ENCODE data around the gene PKDREJ.
"Not testable (repeated sequence)": the region's sequence is repeated elsewhere in the genome, so short reads cannot be mapped to it uniquely, and the experiment has no call there.

The PKDREJ gene

DNA sequence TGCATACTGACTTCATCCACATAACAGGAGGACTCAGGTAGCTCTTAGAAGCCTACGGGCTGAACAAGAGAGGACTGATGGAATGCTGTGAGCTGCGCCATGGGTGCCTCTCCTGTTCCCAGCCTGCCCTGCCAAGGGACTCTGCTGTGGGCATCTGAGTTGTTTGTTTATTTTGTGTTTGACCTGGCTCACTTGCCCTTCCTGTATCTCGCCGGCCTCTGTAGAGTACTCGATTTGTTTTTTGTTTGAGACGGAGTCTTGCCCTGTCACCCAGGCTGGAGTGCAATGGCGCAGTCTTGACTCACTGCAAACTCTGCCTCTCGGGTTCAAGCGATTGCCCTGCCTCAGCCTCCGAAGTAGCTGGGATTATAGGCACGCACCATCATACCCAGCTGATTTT, 6.4 kb upstream of the PKDREJ start:
- TF ChIP-seq JUND (IDR thresholded peaks at IDR 0.05; ENCODE audit: low read depth), result no peak
- in situ Hi-C loops (cut with HindIII; ENCODE audit: low pct_unique_long_range_greater_than_20kb, low sequenced_read_pairs), result no loop called here
- no peak for DNase-seq (ENCODE audit: low read depth in 1 of 2, low spot score in 1 of 2)

GRCh38 chr22:46267431-46268279, 4.5 kb upstream of the PKDREJ start, which contains the start of gene TTC38:
Gene TTC38 (plus strand): TSS chr22:46268008. CDS start chr22:46268040, 32 bp downstream.
- DNase-seq (ENCODE audit: low read depth in 1 of 2, low spot score in 1 of 2), result peak; percentile 93 to 99
- no peak for TF ChIP-seq JUND (IDR thresholded peaks at IDR 0.05; ENCODE audit: low read depth)
- in situ Hi-C loops (cut with HindIII; ENCODE audit: low pct_unique_long_range_greater_than_20kb, low sequenced_read_pairs), result no loop called here

DNA sequence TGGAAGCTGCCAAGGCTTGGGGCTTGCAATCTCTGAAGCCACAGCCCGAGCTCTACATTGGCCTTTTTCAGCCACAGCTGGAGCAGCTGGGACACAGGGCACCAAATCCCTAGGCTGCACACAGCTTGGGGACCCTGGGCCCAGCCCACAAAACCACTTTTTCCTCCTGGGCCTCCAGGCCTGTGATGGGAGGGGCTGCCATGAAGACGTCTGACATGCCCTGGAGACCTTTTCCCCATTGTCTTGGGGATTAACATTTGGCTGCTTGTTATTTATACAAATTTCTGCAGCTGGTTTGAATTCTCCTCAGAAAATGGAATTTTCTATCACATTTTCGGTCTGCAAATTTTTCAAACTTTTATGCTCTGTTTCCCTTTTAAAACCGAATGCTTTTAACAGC, 2.5 kb upstream of the PKDREJ start:
- in situ Hi-C loops (cut with HindIII; ENCODE audit: low pct_unique_long_range_greater_than_20kb, low sequenced_read_pairs); DNase-seq (ENCODE audit: low read depth in 1 of 2, low spot score in 1 of 2): not testable (repeated sequence)

DNA sequence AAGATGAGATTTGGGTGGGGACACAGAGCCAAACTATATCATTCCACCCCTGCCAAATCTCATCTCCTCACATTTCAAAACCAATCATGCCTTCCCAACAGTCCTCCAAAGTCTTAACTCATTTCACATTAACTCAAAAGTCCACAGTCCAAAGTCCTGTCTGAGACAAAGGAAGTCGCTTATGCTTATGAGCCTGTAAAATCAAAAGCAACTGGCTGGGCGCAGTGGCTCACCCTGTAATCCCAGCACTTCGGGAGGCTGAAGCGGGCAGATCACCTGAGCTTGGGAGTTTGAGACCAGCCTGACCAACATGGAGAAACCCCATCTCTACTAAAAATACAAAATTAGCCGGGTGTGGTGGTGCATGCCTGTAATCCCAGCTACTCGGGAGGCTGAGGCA, 1.4 kb upstream of the PKDREJ start:
- in situ Hi-C loops (cut with HindIII; ENCODE audit: low pct_unique_long_range_greater_than_20kb, low sequenced_read_pairs); DNase-seq (ENCODE audit: low read depth in 1 of 2, low spot score in 1 of 2): not testable (repeated sequence)

- DNase-seq (ENCODE audit: low read depth in 1 of 2, low spot score in 1 of 2), result no peak
- TF ChIP-seq JUND (IDR thresholded peaks at IDR 0.05; ENCODE audit: low read depth), result no peak
- in situ Hi-C loops (cut with HindIII; ENCODE audit: low pct_unique_long_range_greater_than_20kb, low sequenced_read_pairs), result no loop called here
Measured at GRCh38 chr22:46262449-46263215, 511 bp downstream of the PKDREJ start.

DNA sequence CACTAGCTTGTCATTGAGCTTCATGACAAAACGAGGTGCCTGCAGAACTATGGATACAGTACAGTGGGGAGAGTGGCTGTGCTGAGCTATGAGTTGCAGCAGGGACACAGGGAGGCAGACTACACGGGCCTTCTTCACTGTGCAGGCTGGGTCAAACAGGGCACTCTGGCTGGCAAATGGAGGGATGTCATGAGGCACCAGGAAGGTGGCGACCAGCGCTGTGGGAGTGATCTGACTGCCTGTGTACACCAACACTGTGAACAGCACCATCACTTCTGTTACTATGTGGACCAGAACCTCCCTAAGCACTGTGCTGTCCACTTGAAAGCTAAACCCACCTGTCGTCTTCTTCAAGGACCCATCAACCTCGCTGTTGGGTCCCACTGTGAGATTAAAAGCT, 3.1 kb downstream of the PKDREJ start:
- in situ Hi-C loops (cut with HindIII; ENCODE audit: low pct_unique_long_range_greater_than_20kb, low sequenced_read_pairs), result no loop called here
- no peak for TF ChIP-seq JUND (IDR thresholded peaks at IDR 0.05; ENCODE audit: low read depth)

GRCh38 chr22:46259374-46259773, 3.8 kb downstream of the PKDREJ start:
- no peak for TF ChIP-seq JUND (IDR thresholded peaks at IDR 0.05; ENCODE audit: low read depth)
- in situ Hi-C loops (cut with HindIII; ENCODE audit: low pct_unique_long_range_greater_than_20kb, low sequenced_read_pairs), result no loop called here
- DNase-seq (ENCODE audit: low read depth in 1 of 2, low spot score in 1 of 2), result no peak

More for the DNA sequence above, 3.1 kb downstream of the PKDREJ start:
- DNase-seq (ENCODE audit: low read depth in 1 of 2, low spot score in 1 of 2), result no peak

DNA sequence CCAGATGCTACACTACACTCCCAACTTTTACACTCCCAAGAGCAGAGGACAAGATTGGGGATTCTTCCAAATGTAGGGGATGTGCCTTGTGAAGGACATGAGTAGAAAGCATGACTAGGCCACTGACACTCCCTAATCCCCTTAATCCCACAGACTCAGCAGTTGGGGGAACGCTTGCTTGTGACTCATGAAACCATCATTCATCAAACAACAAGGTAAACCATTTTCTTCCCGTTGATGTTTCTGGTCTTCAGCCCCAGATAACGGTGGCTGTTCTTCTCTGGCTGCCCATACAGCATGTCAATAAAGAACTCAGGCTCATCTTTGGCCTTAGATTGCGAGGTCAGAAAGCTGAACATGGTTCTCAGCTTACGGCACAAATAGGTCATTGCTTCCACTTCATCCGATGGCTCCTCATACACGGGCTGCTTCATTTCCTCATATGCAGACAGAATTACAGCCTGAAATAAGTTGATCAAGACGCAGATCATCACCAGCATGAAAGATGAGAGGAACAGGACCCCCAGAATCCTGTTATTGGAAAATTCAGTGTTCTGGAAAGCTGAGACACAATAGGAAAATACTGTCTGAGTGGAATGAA, 6.7 kb downstream of the PKDREJ start:
- in situ Hi-C loops (cut with HindIII; ENCODE audit: low pct_unique_long_range_greater_than_20kb, low sequenced_read_pairs), result no loop called here
- DNase-seq (ENCODE audit: low read depth in 1 of 2, low spot score in 1 of 2), result no peak
- TF ChIP-seq JUND (IDR thresholded peaks at IDR 0.05; ENCODE audit: low read depth), result no peak

- no peak for DNase-seq (ENCODE audit: low read depth in 1 of 2, low spot score in 1 of 2)
- in situ Hi-C loops (cut with HindIII; ENCODE audit: low pct_unique_long_range_greater_than_20kb, low sequenced_read_pairs), result no loop called here
- no peak for TF ChIP-seq JUND (IDR thresholded peaks at IDR 0.05; ENCODE audit: low read depth)
Measured at GRCh38 chr22:46251816-46252380, 11.2 kb downstream of the PKDREJ start.

DNA sequence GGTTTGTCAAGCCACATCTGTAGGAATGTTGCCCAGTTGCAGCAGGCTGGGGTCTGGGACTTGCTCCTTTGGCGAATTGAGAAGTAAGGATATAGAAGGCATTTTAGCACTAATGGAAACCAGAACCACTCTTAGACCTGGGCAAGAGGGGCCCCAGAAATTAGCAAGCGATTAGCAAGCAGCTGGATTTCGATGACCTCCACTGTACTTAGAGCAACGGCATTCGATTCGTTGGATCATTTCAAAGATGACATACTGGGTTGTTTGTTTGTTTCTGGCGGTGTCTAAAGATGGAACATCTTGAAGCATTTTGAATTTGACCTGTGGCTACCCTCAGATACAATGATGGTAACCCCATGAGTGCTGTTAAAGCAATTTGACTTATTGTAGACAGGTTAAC, 11.9 kb downstream of the PKDREJ start:
- DNase-seq (ENCODE audit: low read depth in 1 of 2, low spot score in 1 of 2), result no peak
- no peak for TF ChIP-seq JUND (IDR thresholded peaks at IDR 0.05; ENCODE audit: low read depth)
- in situ Hi-C loops (cut with HindIII; ENCODE audit: low pct_unique_long_range_greater_than_20kb, low sequenced_read_pairs), result no loop called here

DNA sequence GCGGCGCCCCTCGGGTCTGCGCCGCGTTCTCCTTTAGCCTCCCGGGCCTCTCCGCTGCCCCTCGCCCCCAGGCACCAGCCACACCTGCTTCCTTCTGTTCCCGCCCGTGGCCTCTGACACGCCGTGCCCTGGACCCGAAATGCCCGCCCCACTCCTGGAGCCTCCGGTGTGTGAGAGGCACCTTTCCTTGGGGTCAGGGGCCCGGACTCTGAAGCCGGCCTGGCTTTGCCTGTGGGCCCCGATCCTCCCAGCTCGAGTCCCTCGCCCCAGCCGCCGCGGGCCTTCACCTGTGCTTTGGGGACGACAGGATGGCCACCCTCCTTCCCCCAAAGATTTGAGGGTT, 12.4 kb downstream of the PKDREJ start:
- no peak for TF ChIP-seq JUND (IDR thresholded peaks at IDR 0.05; ENCODE audit: low read depth)
- DNase-seq (ENCODE audit: low read depth in 1 of 2, low spot score in 1 of 2), result no peak
- in situ Hi-C loops (cut with HindIII; ENCODE audit: low pct_unique_long_range_greater_than_20kb, low sequenced_read_pairs), result no loop called here

DNA sequence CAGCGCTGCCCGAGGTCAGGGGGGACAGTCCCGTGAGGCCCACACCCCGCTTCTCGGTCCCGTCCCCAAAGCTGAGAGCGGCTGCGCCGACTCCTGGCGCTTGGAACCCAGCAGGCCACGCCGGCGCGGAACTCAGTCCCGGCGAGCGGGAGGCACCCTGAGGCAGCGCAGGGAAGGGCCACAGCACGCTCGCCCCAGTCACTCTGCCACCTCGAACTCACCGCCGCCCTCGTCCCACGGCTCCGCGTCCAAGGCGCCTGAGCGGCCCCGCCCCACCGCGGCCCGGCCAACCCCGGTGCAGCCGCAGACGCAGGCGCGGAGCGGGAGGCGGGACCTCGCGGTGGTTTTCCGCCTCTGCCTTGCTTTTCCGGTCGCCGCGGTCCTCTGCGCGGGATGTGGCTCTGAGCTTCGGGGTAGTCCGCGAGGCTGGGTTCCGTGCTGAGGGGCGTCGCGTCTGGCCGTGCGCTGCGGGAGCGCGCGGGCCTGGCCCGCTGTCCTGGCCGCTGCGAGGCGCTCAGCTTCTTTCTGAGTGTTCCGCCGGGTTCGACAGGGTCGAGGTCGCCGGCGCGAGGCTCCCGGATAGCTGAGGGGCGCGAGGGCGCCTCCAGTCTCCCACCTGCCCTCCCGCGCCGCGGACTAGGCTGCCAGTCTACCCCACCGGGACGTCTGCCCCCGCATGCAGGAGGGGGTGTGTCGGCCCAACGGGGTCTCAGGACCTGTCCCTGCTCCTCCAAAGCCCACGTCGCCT, 12.9 kb downstream of the PKDREJ start, which contains the start of gene CDPF1:
Gene CDPF1, minus strand, starts transcription at position 259 of the 748 bp plus-strand sequence. CDS start 2,009 bp downstream, outside the sequence.
- peak; percentile 89 to 90 for DNase-seq (ENCODE audit: low read depth in 1 of 2, low spot score in 1 of 2)
- in situ Hi-C loops (cut with HindIII; ENCODE audit: low pct_unique_long_range_greater_than_20kb, low sequenced_read_pairs), result no loop called here
- no peak for TF ChIP-seq JUND (IDR thresholded peaks at IDR 0.05; ENCODE audit: low read depth)

Data from T47D (cell line).